Pulmonary artery endothelial cell (primary cell): Measurements from ENCODE around the gene CSNK1G3. TPM values are rescaled to one million over a fixed set of nuclear protein-coding genes. Genes with fewer than 3 reads are reported as not detected.
"Not testable (repeated sequence)": the region's sequence is repeated elsewhere in the genome, so short reads cannot be mapped to it uniquely, and the experiment has no call there.

Source experiments
- DNase-seq: peaks from one replicate; pipeline ENCODE4 v3.0.0-alpha.2; 2011; ENCODE audit warnings: low read depth, low spot score
- total RNA-seq: library from RNA; depleted of rRNA; stranded (reverse); fragments of >200 nt; gene quantifications from 2 replicates; pipeline ENCODE4 v1.2.3, GENCODE V29; 2014

CSNK1G3 gene
- 36.3 and 45.9 TPM in 2 replicates for total RNA-seq

DNA sequence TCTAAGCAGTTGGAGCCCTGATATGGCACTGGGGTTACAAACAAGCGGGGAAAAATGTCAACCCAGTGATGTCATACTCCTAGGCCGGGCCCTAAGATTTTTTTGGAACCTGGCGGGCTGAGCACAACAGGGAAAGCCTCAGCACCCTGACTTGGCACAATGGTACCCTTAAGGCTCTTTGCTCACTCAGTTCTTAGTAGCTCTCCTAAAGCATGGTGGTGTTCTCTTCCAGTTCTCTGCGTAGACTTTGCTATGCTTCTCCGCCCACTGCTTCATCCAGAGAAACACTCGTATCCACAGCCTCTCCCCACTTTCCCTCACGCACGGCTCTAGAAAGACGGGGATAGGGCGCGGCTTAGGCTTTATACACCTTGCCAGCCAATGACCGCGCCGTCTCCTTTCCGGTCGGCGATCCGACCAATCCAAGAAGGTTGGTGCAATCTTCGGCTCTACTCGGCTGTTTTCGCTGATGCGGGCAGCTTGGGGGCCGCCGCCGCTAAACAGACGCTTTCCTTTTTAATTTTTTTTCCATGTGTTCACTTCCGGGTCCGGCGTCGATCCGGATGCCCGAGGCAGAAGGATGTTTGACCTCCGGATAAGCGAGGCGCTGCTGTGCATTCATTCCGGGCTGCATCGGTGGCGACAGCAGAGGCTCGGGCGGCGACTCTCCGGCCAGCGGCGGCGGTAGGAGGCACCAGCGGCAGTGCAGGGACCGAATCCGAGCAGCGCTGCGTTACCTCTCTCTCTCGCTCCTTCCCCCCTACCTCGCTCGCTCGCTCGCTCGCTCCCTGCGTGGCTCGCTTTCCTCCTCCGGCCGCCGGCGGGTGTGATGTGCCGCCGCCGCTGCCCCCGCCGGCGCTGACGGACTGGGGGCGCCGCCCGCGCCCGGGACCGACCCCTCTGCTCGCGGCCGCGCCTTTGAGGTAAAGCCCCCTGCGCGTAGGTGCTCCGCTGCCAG lies at the start of gene CSNK1G3:
Gene CSNK1G3, plus strand, starts transcription at position 530 of the 958 bp plus-strand sequence. CDS start 33,487 bp downstream, outside the sequence.
- peak; percentile 91 for DNase-seq

DNA sequence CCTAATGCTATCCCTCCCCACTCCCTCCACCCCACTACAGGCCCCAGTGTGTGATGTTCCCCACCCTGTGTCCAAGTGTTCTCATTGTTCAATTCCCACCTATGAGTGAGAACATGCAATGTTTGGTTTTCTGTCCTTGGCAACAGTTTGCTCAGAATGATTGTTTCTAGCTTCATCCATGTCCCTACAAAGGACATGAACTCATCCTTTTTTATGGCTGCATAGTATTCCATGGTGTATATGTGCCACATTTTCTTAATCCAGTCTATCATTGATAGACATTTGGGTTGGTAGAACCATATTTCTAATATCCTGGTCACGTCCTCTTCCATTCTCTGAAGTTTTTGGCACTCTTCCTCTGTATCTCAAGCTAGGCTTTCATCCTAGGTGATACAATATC lies 45.1 kb upstream of the CSNK1G3 start:
- not testable (repeated sequence) for DNase-seq

DNA sequence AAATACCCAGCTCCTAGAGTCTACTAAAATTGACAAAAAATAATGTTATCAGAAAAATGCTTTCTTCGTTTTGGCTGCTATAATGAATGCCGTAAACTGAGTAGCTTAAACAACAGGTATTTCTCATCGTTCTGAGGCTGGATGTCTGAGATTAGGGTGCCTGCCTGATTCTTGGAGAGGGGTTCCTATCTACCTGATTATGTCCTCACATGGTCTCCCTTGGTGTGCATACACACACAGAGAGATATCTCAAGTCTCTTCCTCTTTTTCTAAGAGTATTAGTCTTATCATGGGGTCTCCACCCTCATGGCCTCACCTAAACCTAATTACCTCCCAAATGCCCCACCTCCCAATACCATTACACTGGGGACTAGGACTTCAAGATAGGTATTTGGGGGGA lies 40.6 kb upstream of the CSNK1G3 start:
- no peak for DNase-seq

DNA sequence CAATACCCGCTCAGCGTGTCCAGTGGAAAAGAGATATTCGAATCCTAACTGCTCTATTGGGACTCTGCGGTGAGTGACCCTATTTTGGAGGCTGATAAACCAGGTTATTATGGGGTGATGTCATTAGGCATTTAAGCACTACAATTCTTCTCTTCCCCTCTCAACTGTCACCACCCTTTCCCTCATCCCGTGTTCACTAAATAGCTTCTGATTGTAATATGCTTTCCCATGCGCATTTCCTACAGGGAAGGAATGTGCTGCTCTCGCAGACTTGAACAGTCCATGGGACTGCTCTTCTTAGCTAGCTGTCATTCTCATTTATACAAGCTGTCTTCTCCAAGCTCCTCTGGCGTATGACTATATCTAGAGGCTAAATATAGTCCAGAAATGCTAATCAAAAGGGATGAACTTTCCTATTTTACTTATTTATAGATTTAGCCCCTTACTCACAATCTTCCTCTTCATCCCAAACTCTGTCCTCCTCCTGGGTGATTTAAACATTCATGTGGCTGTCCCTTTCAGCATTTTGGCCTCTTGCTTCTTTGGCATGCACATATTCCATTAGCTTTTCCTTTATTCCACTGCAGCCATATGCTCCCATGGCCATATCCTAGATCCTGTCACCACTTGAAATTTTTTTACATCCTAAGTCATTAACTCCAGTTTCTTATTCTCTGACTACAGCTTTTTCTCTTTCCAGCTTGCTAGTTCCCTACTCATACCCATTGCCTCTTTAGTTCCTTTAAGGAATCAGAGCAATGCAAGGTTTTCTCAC lies 39.6 kb upstream of the CSNK1G3 start:
- no peak for DNase-seq

DNA sequence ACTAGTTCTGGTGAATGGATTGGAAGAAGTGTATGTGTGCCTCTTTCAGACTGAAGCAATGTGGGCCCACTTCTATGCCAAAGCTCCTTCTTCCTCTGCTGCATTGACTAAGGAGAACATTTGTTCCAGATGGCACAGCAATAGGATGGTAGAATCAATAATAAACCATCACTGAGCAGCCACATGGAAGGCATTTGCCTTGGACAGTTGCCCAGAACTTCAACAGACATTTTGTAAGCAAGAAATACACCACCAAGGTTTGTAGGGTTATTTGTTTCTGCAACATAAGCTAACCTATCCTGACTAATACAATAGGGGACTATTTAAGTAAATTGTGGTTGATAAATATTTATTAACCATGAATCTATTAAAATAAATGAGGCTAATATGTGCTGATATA lies 37.7 kb upstream of the CSNK1G3 start:
- DNase-seq: no peak

DNA sequence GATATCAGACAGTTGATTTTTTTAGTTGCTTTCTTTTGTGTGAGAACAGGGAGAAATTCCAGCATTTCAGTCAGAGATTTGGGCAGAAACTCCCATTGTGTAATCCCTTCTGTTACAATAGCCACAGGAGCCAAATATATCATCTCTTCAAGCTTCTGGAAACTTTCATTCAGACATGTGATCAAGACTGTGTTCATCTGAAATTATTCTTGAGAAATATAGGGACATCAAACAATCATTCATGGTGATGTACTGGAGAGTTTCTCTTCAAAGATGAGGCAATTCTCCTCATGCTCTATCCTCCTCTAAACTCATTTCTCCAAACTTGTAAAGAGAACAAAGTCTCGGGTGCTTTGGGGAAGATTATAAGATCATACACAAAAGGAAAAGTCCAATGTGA lies 35.2 kb upstream of the CSNK1G3 start:
- DNase-seq: no peak

DNA sequence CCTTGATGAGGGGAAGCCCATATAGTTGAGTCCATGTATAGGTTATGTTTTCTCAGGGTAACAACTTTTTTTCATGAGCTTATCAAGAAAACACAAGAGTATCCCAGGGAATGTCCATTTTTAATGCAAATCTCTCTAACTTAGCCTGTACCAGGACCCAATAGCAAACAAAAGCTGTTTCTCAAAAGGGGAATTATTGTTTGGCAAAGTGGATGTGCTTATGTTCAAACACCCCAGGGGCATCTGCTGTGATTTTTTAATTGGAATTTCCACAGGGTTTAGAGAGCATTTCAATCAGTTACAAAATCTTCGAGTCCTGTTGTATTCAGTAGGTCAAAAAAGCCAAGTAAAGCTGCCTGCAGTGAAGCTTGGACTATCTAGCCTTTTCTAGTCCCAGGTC lies 33.4 kb upstream of the CSNK1G3 start:
- DNase-seq: no peak

DNA sequence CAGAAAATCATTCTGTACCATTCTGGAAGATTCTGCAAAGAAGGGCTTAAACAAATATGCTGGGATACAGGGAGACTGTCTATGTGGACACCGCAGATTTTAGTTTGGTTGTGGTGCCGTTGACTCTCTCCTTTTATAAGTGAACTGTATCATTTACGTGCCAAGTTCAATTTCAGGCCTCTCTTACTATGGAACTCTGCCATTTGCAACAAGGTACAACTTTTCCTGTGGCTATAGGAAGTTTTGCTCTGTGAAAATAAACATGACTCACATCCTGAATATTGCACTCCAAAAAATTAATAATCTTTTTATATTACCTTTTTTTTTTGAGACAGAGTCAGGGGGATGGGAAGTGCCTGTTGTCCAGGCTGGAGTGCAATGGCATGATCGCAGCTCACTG lies 29.7 kb upstream of the CSNK1G3 start:
- DNase-seq: no peak

DNA sequence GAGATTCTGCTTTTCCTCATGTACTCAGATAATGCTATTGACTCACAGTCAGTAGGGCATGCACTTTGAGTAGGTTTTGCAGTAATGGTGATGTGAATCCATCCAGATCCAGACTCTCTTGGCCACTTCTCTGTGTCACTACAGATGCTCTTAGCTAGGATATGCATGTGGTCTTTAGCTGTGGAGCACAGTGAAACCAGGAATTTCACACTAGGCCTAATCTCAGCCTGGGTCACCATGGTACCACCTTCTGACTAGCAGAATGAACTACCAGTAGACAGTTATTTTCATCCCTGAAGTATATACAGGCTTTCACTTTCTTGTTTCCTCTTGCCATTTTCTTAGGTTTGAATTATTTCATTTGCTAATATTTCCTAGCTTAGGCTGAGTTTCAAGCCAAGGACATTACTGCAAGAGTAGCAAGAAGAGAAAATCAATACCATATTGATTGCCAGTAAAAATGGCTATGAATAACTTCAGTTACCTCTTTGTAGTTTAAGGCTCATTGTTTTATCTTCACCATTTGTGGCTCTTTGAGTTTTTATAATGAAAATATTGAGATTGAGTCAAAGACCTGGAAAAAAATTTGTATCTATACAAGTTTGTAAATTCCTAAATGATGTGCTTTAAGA lies 28.4 kb upstream of the CSNK1G3 start:
- no peak for DNase-seq

DNA sequence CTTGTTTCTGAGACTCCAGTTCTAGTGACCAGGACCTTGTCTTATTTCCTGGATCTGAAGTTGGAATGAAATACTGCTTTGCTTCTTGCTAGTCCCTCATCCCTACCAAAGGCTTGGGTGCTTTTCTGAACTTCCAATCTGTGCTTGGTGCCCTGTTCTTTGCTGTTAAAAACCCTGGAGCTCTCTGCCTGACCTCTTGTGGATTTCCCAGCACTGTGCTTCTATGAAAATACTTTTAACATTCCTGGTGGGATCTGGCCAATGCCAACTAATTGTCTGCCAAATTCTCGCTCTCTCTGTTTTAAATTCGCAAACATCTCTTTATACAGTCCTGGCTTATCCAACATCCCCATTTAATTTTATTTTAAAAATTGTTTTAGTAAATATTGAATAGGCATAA lies 26.7 kb upstream of the CSNK1G3 start:
- no peak for DNase-seq

DNA sequence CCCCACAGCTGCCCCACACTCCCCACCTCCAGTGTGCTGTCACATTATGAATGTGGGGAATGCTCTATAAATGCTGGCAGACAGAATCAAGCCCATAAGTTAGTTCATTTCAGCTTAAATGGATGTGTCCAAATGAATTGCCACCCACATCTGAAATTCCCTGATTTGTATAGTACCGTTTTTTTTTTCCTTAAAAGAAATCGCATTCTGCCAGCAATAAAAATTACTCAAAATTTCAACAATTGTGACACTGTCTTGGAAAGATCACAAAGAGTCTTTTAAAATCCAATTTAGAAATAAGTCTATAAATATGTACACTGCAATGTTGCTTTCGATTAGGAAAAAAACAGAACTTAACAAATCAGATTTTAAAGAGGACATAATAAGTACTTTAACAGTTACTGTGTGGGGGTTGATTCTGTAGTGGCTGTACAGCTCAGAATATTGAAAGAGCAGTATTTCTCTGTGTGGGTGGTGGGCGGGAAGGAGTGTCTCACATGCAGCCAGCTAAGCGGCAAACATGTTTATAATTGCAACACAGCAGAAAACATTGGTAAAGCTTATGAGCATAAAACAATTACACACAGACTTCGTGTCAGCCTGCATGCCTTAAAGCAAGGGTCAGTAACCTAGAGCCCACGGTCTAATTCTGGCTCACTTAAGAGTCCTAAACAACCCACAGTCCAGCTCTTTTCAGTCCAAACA lies 24.9 kb upstream of the CSNK1G3 start:
- no peak for DNase-seq

DNA sequence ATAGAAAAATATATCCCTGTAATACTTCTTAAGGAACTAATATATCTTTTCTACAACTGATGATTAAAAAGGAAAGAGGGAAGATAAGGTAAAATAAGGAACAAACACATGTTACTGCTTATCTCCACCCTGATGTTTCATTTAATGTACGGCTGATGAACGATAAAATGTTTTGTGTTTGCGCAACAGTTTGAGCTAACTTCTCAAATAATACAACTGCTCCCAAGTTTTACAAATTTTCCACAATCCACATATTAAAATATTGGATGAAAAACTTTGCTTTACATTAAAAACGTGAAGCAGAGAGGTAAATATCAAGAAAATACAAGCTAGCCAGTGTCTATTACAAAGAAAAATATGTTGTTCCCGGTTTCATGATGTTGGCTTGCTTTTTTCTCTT lies 21.0 kb upstream of the CSNK1G3 start:
- DNase-seq: no peak

DNA sequence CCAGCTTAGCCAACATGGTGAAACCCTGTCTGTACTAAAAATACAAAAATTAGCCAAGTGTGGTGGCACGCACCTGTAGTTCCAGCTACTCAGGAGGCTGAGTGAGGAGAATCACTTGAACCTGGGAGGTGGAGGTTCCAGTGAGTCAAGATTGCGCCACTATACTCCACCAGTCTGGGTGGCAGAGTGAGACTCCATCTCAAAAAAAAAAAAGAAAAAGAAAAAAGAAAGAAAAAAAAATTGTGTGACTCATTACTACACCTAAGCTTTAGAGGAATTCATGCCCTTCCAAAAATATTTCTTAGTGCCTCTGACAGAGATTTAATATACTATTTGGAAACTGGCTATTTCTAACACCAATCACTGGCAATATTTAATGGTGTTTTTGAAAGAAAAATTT lies 16.8 kb upstream of the CSNK1G3 start:
- not testable (repeated sequence) for DNase-seq

DNA sequence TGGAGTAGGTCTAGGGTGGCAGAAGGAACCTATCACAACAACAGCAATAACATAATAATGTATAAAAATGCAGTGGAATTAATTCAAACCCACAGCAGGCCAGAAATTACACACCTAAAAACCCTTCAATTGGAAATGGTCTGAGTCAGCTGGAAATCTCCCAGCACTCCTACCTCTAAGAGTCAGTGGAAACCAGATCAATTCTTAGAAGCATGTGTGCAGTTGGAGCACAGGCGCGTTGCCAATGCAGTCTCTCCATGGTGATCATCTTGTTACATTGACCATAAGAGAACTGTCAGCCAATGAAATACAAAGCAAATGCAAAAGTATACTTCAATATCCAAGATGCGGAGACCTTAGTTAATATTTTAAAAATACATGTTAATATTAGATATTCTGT lies 15.1 kb upstream of the CSNK1G3 start:
- DNase-seq: no peak

DNA sequence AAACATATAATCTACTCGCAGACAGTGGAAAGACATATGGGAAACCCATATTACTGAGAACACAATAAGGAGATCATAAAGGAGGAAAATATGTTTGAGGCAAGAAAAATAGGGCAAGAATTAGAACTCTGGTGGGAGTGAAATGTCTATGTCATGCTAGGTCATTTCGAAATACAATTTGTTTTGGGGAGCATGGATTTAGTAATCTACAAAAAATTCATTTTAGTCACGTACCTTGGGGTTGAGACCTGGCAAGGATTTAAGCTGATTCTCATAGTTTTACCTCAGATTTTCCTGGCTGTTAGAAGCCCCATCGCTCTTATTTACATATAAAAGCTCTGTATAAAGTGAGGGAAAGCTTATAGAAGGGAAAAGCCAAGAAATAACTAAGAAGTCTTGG lies 11.5 kb upstream of the CSNK1G3 start:
- DNase-seq: no peak

DNA sequence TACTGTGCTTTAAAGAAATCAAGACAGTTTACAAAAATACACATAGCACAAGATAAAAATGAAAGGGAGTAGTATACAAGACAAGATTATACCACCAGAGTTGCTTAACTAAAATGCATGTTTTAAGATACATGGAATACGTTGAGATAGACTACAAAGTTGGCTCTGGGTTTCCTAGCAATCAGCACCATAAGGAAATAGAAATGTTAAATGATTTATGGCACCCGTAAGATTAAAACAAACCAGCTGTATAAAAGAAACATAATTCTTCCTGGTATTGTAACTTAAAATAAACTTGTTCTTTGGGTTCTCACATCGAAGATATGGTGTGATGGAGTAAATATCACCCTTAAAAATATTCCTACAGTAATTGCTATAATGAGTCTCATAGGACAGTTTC lies 9.9 kb upstream of the CSNK1G3 start:
- DNase-seq: no peak

DNA sequence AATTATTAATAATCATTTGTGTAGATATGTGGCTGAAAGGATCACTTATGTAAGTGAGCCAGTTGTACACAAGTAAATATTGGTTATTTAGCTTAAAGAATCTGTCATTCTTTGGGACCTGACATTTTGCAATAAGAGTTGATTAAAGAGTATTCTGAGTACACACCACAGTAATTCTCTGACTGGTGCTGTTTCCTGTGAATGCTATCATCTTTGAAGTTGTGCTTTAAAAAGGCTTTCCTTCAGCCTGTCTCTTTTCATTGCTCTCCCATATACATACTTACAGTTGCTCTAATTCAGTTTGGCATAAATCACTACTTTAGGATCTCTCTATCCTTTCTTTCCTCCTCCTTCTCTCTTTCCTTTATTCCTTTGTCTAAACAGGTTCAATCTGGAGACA lies 8.7 kb upstream of the CSNK1G3 start:
- no peak for DNase-seq

DNA sequence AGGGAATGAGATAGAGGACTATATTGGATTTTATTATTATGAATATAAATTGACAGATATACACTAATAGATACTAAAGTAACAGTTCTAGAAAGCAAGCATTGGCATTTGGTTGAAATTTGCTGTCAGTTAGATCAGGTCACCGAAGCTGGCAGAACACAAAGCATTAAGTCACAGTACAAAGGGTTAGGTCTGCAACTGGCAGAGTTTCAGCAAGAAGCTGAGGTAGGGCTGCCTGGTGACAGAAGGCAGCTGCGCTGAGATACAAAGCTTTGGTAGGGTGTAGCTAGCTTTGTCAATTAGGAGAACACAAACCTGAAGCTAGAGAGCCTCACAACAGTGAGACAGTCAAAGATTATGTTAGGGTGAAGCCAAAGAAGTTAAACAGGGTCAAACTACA lies 6.3 kb upstream of the CSNK1G3 start:
- DNase-seq: no peak

DNA sequence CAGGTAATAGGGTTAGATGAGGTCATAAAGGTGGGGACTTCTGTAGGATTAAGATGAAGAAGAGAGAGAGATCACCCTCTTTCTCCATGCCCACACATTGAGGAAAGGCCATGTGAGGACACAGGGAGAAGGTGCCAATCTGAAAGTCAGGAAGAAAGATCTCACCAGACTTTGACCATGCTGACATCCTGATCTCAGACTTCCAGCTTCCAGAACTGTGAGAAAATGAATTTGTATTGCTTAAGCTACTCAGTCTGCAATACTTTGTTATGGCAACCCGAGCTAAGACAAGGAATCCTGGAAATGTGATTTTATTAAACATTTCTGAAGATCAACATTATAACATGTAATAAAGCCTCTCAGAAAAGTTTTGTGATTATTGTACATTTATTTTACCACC lies 3.5 kb upstream of the CSNK1G3 start:
- no peak for DNase-seq

DNA sequence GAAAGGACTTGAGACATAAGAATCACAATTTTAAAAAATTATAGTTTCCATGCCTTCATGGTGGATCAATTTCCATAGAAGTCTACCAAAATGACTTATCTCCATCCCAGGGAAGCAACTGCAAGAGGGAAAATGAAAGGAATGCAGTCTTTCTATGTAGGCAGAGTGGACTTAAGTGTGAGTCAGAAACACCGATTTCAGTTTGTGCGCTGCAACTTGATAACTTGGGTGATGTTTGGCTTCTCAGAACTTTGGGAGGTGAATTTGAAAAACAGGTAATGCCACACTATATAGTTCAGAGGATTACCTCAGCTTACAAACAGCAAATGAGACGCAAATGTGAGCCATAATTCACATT lies 708 bp upstream of the CSNK1G3 start:
- no peak for DNase-seq

DNA sequence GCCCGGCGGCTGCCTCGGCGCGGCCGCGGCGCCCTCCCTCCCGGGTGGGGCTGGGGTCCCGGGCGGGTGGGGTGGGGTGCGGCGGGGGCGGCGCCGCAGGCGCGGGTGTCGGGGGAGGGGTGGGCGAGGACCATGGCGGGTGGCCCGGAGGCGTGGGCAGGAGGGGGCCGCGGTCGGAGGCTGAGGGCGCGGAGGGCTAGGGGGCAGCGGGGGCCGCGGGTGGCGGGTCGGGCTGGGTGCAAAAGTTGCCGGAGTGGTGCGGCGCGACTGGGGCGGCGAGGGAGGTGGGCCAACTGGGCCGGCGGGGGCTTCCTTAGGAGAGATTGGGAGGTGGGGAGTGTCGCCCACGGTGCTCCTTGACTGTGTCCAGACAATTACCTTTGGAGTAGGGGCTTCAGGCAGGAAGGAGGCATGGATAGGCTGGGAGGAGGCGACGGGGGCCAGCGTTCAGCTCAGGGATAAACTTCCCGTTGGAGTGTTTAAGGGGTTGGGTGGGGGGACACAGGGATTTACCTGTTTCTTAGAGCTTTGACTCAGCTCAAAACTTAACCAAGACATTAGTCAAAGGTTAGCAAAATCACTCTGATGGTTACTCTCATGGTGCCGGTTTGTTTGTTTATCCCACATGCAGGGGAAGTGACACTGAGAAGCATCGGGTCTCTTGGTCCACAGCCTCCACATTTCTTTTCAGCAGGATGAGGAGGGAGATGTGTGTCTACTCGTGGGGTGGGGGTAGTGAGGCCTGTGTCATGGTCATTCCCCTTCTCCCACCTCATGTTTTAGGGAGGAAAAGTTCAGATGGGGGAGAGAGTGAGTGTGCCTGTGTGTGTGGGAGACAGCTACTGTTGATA lies 859 bp downstream of the CSNK1G3 start:
- DNase-seq: no peak
